ENCODE measurements around the gene TAS2R46.
"Not testable (repeated sequence)": the region's sequence is repeated elsewhere in the genome, so short reads cannot be mapped to it uniquely, and the experiment has no call there.

Gene TAS2R46, protein sequence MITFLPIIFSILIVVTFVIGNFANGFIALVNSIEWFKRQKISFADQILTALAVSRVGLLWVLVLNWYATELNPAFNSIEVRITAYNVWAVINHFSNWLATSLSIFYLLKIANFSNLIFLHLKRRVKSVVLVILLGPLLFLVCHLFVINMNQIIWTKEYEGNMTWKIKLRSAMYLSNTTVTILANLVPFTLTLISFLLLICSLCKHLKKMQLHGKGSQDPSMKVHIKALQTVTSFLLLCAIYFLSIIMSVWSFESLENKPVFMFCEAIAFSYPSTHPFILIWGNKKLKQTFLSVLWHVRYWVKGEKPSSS

DNA sequence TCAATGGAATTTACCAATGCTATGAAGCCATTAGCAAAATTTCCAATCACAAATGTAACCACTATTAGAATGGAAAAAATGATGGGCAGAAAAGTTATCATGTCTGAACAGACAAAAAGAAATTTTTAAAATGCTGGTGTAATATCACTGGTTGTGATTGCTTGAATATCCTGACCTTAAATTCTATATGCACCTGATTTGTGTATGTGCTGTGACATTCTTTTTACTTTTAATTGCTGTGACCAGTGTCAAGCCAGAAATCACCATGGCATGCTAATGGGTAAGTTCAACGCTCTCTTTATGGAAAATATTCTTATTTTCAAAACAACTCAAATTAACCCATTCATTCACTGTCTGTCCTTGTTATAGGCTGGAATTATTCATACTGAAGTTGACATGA is at the start of gene TAS2R46:
Gene TAS2R46, minus strand, starts transcription at position 101 of the 400 bp plus-strand sequence. Its CDS starts 0 bp downstream, at position 101.
- not testable (repeated sequence) for DNase-seq (ENCODE audit: low spot score)

GRCh38 chr12:11111213-11111612 is 49.1 kb upstream of the TAS2R46 start:
- not testable (repeated sequence) for DNase-seq (ENCODE audit: low spot score)

GRCh38 chr12:11108862-11109261 is 46.8 kb upstream of the TAS2R46 start:
- TF ChIP-seq, protein P1, sequence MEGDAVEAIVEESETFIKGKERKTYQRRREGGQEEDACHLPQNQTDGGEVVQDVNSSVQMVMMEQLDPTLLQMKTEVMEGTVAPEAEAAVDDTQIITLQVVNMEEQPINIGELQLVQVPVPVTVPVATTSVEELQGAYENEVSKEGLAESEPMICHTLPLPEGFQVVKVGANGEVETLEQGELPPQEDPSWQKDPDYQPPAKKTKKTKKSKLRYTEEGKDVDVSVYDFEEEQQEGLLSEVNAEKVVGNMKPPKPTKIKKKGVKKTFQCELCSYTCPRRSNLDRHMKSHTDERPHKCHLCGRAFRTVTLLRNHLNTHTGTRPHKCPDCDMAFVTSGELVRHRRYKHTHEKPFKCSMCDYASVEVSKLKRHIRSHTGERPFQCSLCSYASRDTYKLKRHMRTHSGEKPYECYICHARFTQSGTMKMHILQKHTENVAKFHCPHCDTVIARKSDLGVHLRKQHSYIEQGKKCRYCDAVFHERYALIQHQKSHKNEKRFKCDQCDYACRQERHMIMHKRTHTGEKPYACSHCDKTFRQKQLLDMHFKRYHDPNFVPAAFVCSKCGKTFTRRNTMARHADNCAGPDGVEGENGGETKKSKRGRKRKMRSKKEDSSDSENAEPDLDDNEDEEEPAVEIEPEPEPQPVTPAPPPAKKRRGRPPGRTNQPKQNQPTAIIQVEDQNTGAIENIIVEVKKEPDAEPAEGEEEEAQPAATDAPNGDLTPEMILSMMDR (IDR thresholded peaks at IDR 0.05; ENCODE audit: extremely low read depth, missing control alignments): no peak
- DNase-seq (ENCODE audit: low spot score): no peak

- no peak for DNase-seq (ENCODE audit: low spot score)
- TF ChIP-seq, protein P1 (IDR thresholded peaks at IDR 0.05; ENCODE audit: extremely low read depth, missing control alignments): no peak
Observed at GRCh38 chr12:11107719-11108118, 45.6 kb upstream of the TAS2R46 start.

- no peak for DNase-seq (ENCODE audit: low spot score)
Observed at GRCh38 chr12:11106288-11106687, 44.2 kb upstream of the TAS2R46 start.

GRCh38 chr12:11105546-11105945 is 43.5 kb upstream of the TAS2R46 start:
- DNase-seq (ENCODE audit: low spot score): no peak

More at GRCh38 chr12:11106288-11106687, 44.2 kb upstream of the TAS2R46 start:
- TF ChIP-seq, protein P1 (IDR thresholded peaks at IDR 0.05; ENCODE audit: extremely low read depth, missing control alignments): no peak

GRCh38 chr12:11094910-11095309 is 32.8 kb upstream of the TAS2R46 start:
- DNase-seq (ENCODE audit: low spot score): not testable (repeated sequence)

More at GRCh38 chr12:11105546-11105945, 43.5 kb upstream of the TAS2R46 start:
- TF ChIP-seq, protein P1 (IDR thresholded peaks at IDR 0.05; ENCODE audit: extremely low read depth, missing control alignments): no peak

- DNase-seq (ENCODE audit: low spot score): no peak
- TF ChIP-seq, protein P1 (IDR thresholded peaks at IDR 0.05; ENCODE audit: extremely low read depth, missing control alignments): no peak
Observed at GRCh38 chr12:11092128-11092527, 30.0 kb upstream of the TAS2R46 start, which contains the start of gene TAS2R43. Gene TAS2R43, minus strand, starts transcription at chr12:11092313. Its CDS starts 84 bp downstream, at chr12:11092229.

DNA sequence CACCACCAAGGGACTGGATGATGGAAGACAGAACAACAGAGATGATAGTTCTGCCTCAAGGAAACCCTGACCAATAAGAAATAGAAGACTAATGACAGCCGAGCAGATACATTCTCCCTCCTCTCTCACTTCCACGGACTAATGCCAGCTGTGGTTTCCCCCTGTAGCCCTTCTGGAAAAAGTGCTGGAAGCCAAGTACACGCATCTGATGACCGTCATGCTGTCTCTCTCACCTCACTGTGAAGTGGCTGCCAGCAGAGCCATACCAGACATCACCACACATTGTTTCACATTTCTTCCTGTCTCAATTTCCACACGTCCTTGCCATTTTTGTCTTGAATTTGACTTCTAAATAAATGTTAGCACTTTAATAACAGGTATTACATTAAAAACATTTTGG is 27.2 kb upstream of the TAS2R46 start:
- TF ChIP-seq, protein P1 (IDR thresholded peaks at IDR 0.05; ENCODE audit: extremely low read depth, missing control alignments): no peak
- DNase-seq (ENCODE audit: low spot score): no peak
